ENCODE results near the gene TARM1. TPM values are rescaled to one million over a fixed set of nuclear protein-coding genes. Genes with fewer than 3 reads are reported as not detected.

The TARM1 gene
- total and polyA plus RNA-seq, 2 experiments from 2014 or later, result not detected

GRCh38 chr19:54023191-54023590 lies 58.0 kb downstream of the TARM1 start:
- no peaks in the 10 kb centered on the region; the same call in 2 of the 3 replicates for H3K36me3 Mint-ChIP-seq (ENCODE audit: low read depth)
- H3K4me1 Mint-ChIP-seq, result peaks cover 16% of the 10 kb centered on the region
- Histone ChIP-seq H3K27me3 (ENCODE audit: insufficient read depth) (no peaks in the 10 kb centered on the region), H3K4me3 (0 out of 2 replicates have a peak overlapping the region, but pooled peaks have one; percentile 17), H3F3A (replicated peaks; ENCODE audit: low read depth) (peaks cover 12% of the 10 kb centered on the region), H3K36me3 (ENCODE audit: insufficient read depth) (no peaks in the 10 kb centered on the region), H3K79me2 (replicated peaks; ENCODE audit: insufficient read depth) (no peaks in the 10 kb centered on the region), H4K20me1 (replicated peaks; ENCODE audit: insufficient read depth) (no peaks in the 10 kb centered on the region), H3K4me1 (ENCODE audit: insufficient read depth) (peaks cover 7% of the 10 kb centered on the region; the same call in 1 of the 2 replicates), H2AFZ (no peak overlapping the region), H3K27ac (ENCODE audit: low read depth) (no peak overlapping the region), H3K4me2 (peak overlapping the region; percentile 68; the same call in 1 of the 2 replicates), H3K9me2 (ENCODE audit: insufficient read depth) (no peaks in the 10 kb centered on the region)
- no peak overlapping the region for H3K27ac Mint-ChIP-seq
- DNase-seq (ENCODE audit: low spot score) (no peak), ATAC-seq (no peak)
- TF ChIP-seq CREB1 (CRISPR knock-in tag; IDR thresholded peaks at IDR 0.05; ENCODE audit: low read depth) (no peak), EZH2phosphoT487 (IDR thresholded peaks at IDR 0.05; ENCODE audit: unreplicated experiment) (no peak)
- TF ChIP-seq, protein P1, sequence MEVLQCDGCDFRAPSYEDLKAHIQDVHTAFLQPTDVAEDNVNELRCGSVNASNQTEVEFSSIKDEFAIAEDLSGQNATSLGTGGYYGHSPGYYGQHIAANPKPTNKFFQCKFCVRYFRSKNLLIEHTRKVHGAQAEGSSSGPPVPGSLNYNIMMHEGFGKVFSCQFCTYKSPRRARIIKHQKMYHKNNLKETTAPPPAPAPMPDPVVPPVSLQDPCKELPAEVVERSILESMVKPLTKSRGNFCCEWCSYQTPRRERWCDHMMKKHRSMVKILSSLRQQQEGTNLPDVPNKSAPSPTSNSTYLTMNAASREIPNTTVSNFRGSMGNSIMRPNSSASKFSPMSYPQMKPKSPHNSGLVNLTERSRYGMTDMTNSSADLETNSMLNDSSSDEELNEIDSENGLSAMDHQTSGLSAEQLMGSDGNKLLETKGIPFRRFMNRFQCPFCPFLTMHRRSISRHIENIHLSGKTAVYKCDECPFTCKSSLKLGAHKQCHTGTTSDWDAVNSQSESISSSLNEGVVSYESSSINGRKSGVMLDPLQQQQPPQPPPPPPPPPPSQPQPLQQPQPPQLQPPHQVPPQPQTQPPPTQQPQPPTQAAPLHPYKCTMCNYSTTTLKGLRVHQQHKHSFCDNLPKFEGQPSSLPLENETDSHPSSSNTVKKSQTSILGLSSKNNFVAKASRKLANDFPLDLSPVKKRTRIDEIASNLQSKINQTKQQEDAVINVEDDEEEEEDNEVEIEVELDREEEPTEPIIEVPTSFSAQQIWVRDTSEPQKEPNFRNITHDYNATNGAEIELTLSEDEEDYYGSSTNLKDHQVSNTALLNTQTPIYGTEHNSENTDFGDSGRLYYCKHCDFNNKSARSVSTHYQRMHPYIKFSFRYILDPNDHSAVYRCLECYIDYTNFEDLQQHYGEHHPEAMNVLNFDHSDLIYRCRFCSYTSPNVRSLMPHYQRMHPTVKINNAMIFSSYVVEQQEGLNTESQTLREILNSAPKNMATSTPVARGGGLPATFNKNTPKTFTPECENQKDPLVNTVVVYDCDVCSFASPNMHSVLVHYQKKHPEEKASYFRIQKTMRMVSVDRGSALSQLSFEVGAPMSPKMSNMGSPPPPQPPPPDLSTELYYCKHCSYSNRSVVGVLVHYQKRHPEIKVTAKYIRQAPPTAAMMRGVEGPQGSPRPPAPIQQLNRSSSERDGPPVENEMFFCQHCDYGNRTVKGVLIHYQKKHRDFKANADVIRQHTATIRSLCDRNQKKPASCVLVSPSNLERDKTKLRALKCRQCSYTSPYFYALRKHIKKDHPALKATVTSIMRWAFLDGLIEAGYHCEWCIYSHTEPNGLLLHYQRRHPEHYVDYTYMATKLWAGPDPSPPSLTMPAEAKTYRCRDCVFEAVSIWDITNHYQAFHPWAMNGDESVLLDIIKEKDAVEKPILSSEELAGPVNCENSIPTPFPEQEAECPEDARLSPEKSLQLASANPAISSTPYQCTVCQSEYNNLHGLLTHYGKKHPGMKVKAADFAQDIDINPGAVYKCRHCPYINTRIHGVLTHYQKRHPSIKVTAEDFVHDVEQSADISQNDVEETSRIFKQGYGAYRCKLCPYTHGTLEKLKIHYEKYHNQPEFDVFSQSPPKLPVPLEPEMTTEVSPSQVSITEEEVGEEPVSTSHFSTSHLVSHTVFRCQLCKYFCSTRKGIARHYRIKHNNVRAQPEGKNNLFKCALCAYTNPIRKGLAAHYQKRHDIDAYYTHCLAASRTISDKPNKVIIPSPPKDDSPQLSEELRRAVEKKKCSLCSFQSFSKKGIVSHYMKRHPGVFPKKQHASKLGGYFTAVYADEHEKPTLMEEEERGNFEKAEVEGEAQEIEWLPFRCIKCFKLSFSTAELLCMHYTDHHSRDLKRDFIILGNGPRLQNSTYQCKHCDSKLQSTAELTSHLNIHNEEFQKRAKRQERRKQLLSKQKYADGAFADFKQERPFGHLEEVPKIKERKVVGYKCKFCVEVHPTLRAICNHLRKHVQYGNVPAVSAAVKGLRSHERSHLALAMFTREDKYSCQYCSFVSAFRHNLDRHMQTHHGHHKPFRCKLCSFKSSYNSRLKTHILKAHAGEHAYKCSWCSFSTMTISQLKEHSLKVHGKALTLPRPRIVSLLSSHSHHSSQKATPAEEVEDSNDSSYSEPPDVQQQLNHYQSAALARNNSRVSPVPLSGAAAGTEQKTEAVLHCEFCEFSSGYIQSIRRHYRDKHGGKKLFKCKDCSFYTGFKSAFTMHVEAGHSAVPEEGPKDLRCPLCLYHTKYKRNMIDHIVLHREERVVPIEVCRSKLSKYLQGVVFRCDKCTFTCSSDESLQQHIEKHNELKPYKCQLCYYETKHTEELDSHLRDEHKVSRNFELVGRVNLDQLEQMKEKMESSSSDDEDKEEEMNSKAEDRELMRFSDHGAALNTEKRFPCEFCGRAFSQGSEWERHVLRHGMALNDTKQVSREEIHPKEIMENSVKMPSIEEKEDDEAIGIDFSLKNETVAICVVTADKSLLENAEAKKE (CRISPR knock-in tag; IDR thresholded peaks at IDR 0.05), result no peak
- peaks cover 14% of the 10 kb centered on the region for H3K27me3 Mint-ChIP-seq (ENCODE audit: insufficient read depth, low read depth, poor library complexity)
- H3K9me3 Mint-ChIP-seq, result no peaks in the 10 kb centered on the region; the same call in 2 of the 3 replicates
- H3K4me3 Mint-ChIP-seq, result no peak overlapping the region

GRCh38 chr19:54021932-54022331 lies 59.2 kb downstream of the TARM1 start:
- no peaks in the 10 kb centered on the region for H3K9me2 ChIP-seq (ENCODE audit: insufficient read depth)
- Mint-ChIP-seq H3K4me3 (no peak overlapping the region), H3K9me3 (no peaks in the 10 kb centered on the region; the same call in 1 of the 3 replicates)

More at GRCh38 chr19:54021932-54022331, 59.2 kb downstream of the TARM1 start:
- peaks cover 14% of the 10 kb centered on the region for H3K27me3 Mint-ChIP-seq (ENCODE audit: insufficient read depth, low read depth, poor library complexity)
- Histone ChIP-seq H3F3A (replicated peaks; ENCODE audit: low read depth) (peaks cover 12% of the 10 kb centered on the region), H2AFZ (no peak overlapping the region), H4K20me1 (replicated peaks; ENCODE audit: insufficient read depth) (no peaks in the 10 kb centered on the region), H3K4me3 (no peak overlapping the region), H3K4me2 (no peak overlapping the region), H3K4me1 (ENCODE audit: insufficient read depth) (peaks cover 7% of the 10 kb centered on the region; the same call in 1 of the 2 replicates), H3K79me2 (replicated peaks; ENCODE audit: insufficient read depth) (no peaks in the 10 kb centered on the region), H3K27me3 (ENCODE audit: insufficient read depth) (no peaks in the 10 kb centered on the region), H3K27ac (ENCODE audit: low read depth) (no peak overlapping the region), H3K36me3 (ENCODE audit: insufficient read depth) (no peaks in the 10 kb centered on the region)
- TF ChIP-seq EZH2 (IDR thresholded peaks at IDR 0.05; ENCODE audit: low read depth, unreplicated experiment) (no peak), NANOG (IDR thresholded peaks at IDR 0.05; ENCODE audit: borderline replicate concordance) (no peak)
- H3K4me1 Mint-ChIP-seq, result peaks cover 16% of the 10 kb centered on the region
- no peak overlapping the region for H3K27ac Mint-ChIP-seq
- no peak for ATAC-seq
- H3K36me3 Mint-ChIP-seq (ENCODE audit: low read depth), result no peaks in the 10 kb centered on the region; the same call in 2 of the 3 replicates
- no peak for DNase-seq (ENCODE audit: low spot score)

Data from GM23338 (cell line).